ENCODE results near the gene PKP3. TPM values are rescaled to one million over a fixed set of nuclear protein-coding genes. Genes with fewer than 3 reads are reported as not detected.

The PKP3 gene
- total and polyA plus RNA-seq, 9 of the 15 experiments (the other 6 are each of a cell fraction or from before 2014, with no cell fraction given) = 0.11 to 110 (median 30.7) TPM

DNA sequence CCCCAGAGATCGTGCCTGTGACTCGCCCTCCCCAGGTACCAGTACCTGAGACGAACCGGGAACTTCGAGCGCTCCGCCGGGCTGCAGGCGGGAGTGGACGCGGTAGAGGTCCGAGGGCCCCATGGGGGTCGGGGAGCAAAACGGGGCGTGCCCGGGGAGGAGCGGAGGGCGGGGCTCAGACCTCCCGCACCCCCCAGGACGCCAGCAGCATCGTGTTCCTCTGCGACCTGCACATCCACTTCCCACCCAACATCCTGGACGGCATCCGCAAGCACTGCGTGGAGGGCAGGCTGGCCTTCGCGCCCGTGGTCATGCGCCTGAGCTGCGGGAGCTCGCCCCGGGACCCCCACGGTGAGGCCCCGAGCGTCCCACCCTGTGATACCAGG, 13.9 kb upstream of the PKP3 start:
- peaks cover 31% of the 10 kb centered on the region; the same call in 2 of the 3 replicates for H3K36me3 ChIP-seq (ENCODE audit: control insufficient read depth, insufficient read depth, low read length)
- peaks cover 2% of the 10 kb centered on the region; the same call in 1 of the 2 replicates for H3K9me3 ChIP-seq (replicated peaks; ENCODE audit: control insufficient read depth, insufficient read depth, low read depth, low read length)
- DNase-seq (ENCODE audit: extremely low read depth in 1 of 4, low spot score in 3 of 4) = no peak
- POLR2A ChIA-PET = no interaction called here
- BruUV-seq (replicated peaks) = no TSS peak
- no peak overlapping the region for H3K4me2 ChIP-seq (ENCODE audit: insufficient read depth, low read length)
- H3K79me2 ChIP-seq (ENCODE audit: control insufficient read depth, insufficient read depth, low read length) = no peaks in the 10 kb centered on the region
- H3K9ac ChIP-seq (ENCODE audit: insufficient read depth in 1 of 2, low read depth in 2 of 2, low read length in 2 of 2) = no peak overlapping the region
- H2AFZ ChIP-seq (ENCODE audit: low read depth, low read length) = no peak overlapping the region
- no peak overlapping the region for H3K4me3 ChIP-seq
- no peak overlapping the region for H3K27ac ChIP-seq (ENCODE audit: extremely low read depth, low read depth, low read length)
- no peaks in the 10 kb centered on the region for H4K20me1 ChIP-seq (replicated peaks; ENCODE audit: control insufficient read depth, insufficient read depth, low read length)
- TF ChIP-seq, protein P1, sequence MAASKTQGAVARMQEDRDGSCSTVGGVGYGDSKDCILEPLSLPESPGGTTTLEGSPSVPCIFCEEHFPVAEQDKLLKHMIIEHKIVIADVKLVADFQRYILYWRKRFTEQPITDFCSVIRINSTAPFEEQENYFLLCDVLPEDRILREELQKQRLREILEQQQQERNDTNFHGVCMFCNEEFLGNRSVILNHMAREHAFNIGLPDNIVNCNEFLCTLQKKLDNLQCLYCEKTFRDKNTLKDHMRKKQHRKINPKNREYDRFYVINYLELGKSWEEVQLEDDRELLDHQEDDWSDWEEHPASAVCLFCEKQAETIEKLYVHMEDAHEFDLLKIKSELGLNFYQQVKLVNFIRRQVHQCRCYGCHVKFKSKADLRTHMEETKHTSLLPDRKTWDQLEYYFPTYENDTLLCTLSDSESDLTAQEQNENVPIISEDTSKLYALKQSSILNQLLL (CRISPR knock-in tag; IDR thresholded peaks at IDR 0.05; ENCODE audit: borderline replicate concordance) = no peak
- no peak for TF ChIP-seq CLOCK (CRISPR knock-in tag; IDR thresholded peaks at IDR 0.05; ENCODE audit: borderline replicate concordance)
- TF ChIP-seq POLR2G (IDR thresholded peaks at IDR 0.05; ENCODE audit: low read depth, low read length) = 0 out of 2 replicates have a peak, but pooled peaks have one; percentile 38
- no peak for TF ChIP-seq CTCFL (IDR thresholded peaks at IDR 0.05; ENCODE audit: borderline replicate concordance, insufficient read depth, low read depth, low read length, poor library complexity, severe bottlenecking)
- no peaks in the 10 kb centered on the region for H3K9me1 ChIP-seq (ENCODE audit: control insufficient read depth, insufficient read depth, low read length)
- no peak for FAIRE-seq
- in situ Hi-C loops (cut with MboI) (no loop called here), intact Hi-C loops (cut with micrococcal nuclease) (no loop called here)
- no peak for ATAC-seq
- 100% methylated on average over 9 of the region's 35 CpGs for WGBS (ENCODE audit: insufficient coverage, low coverage, missing lambda C conversion rate)
- H3K4me1 ChIP-seq (replicated peaks in 1 of 2; ENCODE audit: control insufficient read depth in 2 of 2, insufficient read depth in 2 of 2, low read length in 2 of 2) = peaks cover 0 to 31% of the 10 kb centered on the region in 2 experiments; a peak in 2 of 5 replicates
- H3K27me3 ChIP-seq (ENCODE audit: control insufficient read depth in 2 of 2, insufficient read depth in 2 of 2, low read length in 2 of 2) = no peaks in the 10 kb centered on the region
- CTCF ChIA-PET (ENCODE audit: low intra/inter-chr PET ratio) = no interaction called here

All from K562 (cell line).